GM12878 (cell line): ENCODE results near the gene UBAC2. TPM values are rescaled to one million over a fixed set of nuclear protein-coding genes. Genes with fewer than 3 reads are reported as not detected.

Experiments used
- ATAC-seq: fragments of 200-7000 bp; cut with Tn5 transposase; 3 replicates; pipeline ENCODE4 v1.9.1; 2020; ENCODE audit warnings: mild to moderate bottlenecking, moderate library complexity
- BruUV-seq: library from RNA; stranded (reverse); fragments of 400-500 nt; replicated peaks from 2 replicates; lab custom pipeline; 2021; lab: Mats Ljungman, UMichigan
- CTCF ChIA-PET: fragments of 300-600 bp; sonication (Branson Sonifier 250); formaldehyde crosslinking; extraction: SDS; loops from one replicate; lab custom pipeline; 2021; ENCODE audit warnings: inconsistent platforms; lab: Yijun Ruan, JAX
- POLR2A ChIA-PET: fragments of 350-600 bp; formaldehyde crosslinking; extraction: SDS; loops from one replicate; lab custom pipeline; 2021; ENCODE audit warnings: inconsistent platforms; lab: Charles Lee
- RAD21 ChIA-PET: fragments of 300-600 bp; sonication (Branson Sonifier 250); formaldehyde crosslinking; loops from one replicate; lab custom pipeline; 2023; ENCODE audit warnings: antibody characterized with exemption; ENCODE audit not compliant: unreplicated experiment; lab: Charles Lee
- SMC1A ChIA-PET: fragments of 300-600 bp; sonication (Branson Sonifier 250); formaldehyde crosslinking; loops from one replicate; lab custom pipeline; 2023; ENCODE audit not compliant: unreplicated experiment, uncharacterized antibody; lab: Charles Lee
- DNase-seq: peaks from one replicate; pipeline ENCODE4 v3.0.0-alpha.2; 2011; ENCODE audit warnings: low read depth, low spot score
- FAIRE-seq: peaks from 3 replicates; lab custom pipeline; 2011; peaks lifted over from hg19 to GRCh38; lab: Jason Lieb, UNC
- H2AFZ ChIP-seq: 2 replicates; pipeline ENCODE4 v1.6.0; 2011; ENCODE audit warnings: low read depth, low read length, control low read depth; ENCODE audit not compliant: control insufficient read depth
- H3K27ac ChIP-seq: 2 replicates; pipeline ENCODE4 v1.5.1; 2011; ENCODE audit warnings: control low read depth; ENCODE audit not compliant: control insufficient read depth, insufficient read depth
- H3K27me3 ChIP-seq, 2 experiments: replicated peaks in 1 of 2; 2 replicates each; pipeline versions ENCODE4 v1.6.0 to v1.6.1; 2011; ENCODE audit warnings: low read length in 1 of 2; ENCODE audit not compliant: control insufficient read depth in 2 of 2, insufficient read depth in 2 of 2
- H3K36me3 ChIP-seq, 2 experiments: 2 replicates each; pipeline ENCODE4 v1.5.1; 2011; ENCODE audit warnings: low read length in 1 of 2; ENCODE audit not compliant: control insufficient read depth in 2 of 2, insufficient read depth in 2 of 2
- H3K4me1 ChIP-seq: 2 replicates; pipeline ENCODE4 v1.6.1; 2011; ENCODE audit warnings: mild to moderate bottlenecking, low read length, moderate library complexity, mixed read lengths; ENCODE audit not compliant: control insufficient read depth, insufficient read depth
- H3K4me2 ChIP-seq: 2 replicates; pipeline ENCODE4 v1.6.0; 2011; ENCODE audit warnings: control low read depth; ENCODE audit not compliant: control insufficient read depth, insufficient read depth
- H3K4me3 ChIP-seq: fragments of 200-600 bp; sonication (generic); 2 replicates; pipeline ENCODE4 v1.5.1; 2016
- H3K79me2 ChIP-seq: 2 replicates; pipeline ENCODE4 v1.6.0; 2011; ENCODE audit warnings: low read length; ENCODE audit not compliant: control insufficient read depth, insufficient read depth
- H3K9ac ChIP-seq: 2 replicates; pipeline ENCODE4 v1.8.0; 2011; ENCODE audit warnings: low read length, control low read depth, mixed read lengths; ENCODE audit not compliant: control insufficient read depth, insufficient read depth
- H3K9me3 ChIP-seq: replicated peaks from 3 replicates; pipeline ENCODE4 v1.5.1; 2011; ENCODE audit warnings: mild to moderate bottlenecking, low read length; ENCODE audit not compliant: control insufficient read depth, insufficient read depth
- H4K20me1 ChIP-seq: 2 replicates; pipeline ENCODE4 v1.6.0; 2011; ENCODE audit not compliant: control insufficient read depth, insufficient read depth
- ATF3 ChIP-seq: IDR thresholded peaks from 2 replicates; pipeline ENCODE4 v1.6.1; 2011; ENCODE audit warnings: low read depth, mild to moderate bottlenecking, low read length, moderate library complexity, borderline replicate concordance; ENCODE audit errors: extremely low read depth
- CEBPZ ChIP-seq: fragments of 150-350 bp; IDR thresholded peaks from 2 replicates; pipeline ENCODE4 v1.6.1; 2016; ENCODE audit warnings: low read depth, low read length
- E4F1 ChIP-seq: fragments of 450-650 bp; IDR thresholded peaks from 2 replicates; pipeline ENCODE4 v1.6.1; 2018; ENCODE audit warnings: borderline replicate concordance, mild to moderate bottlenecking; ENCODE audit not compliant: partially characterized antibody
- HDAC6 ChIP-seq: fragments of 200-600 bp; sonication (generic); IDR thresholded peaks from one replicate; pipeline ENCODE4 v1.8.0; 2017; ENCODE audit warnings: antibody characterized with exemption; ENCODE audit not compliant: unreplicated experiment
- JUNB ChIP-seq: IDR thresholded peaks from 2 replicates; pipeline ENCODE4 v1.6.1; 2016; ENCODE audit warnings: antibody characterized with exemption, mild to moderate bottlenecking
- MYB ChIP-seq: fragments of 150-350 bp; IDR thresholded peaks from 2 replicates; pipeline ENCODE4 v1.6.1; 2014; ENCODE audit warnings: mild to moderate bottlenecking, low read depth, low read length, borderline replicate concordance
- PAX8 ChIP-seq: fragments of 450-650 bp; IDR thresholded peaks from 2 replicates; pipeline ENCODE4 v1.6.1; 2017; ENCODE audit warnings: mild to moderate bottlenecking, moderate library complexity
- RAD21 ChIP-seq: IDR thresholded peaks from 2 replicates; pipeline ENCODE4 v1.6.1; 2011; ENCODE audit warnings: mild to moderate bottlenecking, low read depth, low read length, moderate library complexity; ENCODE audit not compliant: insufficient read depth
- REST ChIP-seq: IDR thresholded peaks from 2 replicates; pipeline ENCODE4 v1.6.1; 2012; ENCODE audit warnings: mild to moderate bottlenecking, low read depth, low read length
- SPI1 ChIP-seq: IDR thresholded peaks from 2 replicates; pipeline ENCODE4 v1.6.1; 2011; ENCODE audit warnings: low read depth, mild to moderate bottlenecking, low read length, moderate library complexity, borderline replicate concordance; ENCODE audit not compliant: insufficient read depth
- ZNF207 ChIP-seq: fragments of 450-650 bp; IDR thresholded peaks from 2 replicates; pipeline ENCODE4 v1.6.1; 2014; ENCODE audit warnings: antibody characterized with exemption, mild to moderate bottlenecking, borderline replicate concordance
- ZNF622 ChIP-seq: fragments of 450-650 bp; IDR thresholded peaks from 2 replicates; pipeline ENCODE4 v1.6.1; 2017; ENCODE audit warnings: mild to moderate bottlenecking, inconsistent platforms
- ZZZ3 ChIP-seq: IDR thresholded peaks from 2 replicates; pipeline ENCODE4 v1.6.1; 2011; ENCODE audit warnings: low read depth; ENCODE audit not compliant: control insufficient read depth, insufficient read length
- WGBS: methylation state at CpG from one replicate; pipeline ENCODE4 v1.1.6; 2016; ENCODE audit warnings: low lambda C conversion rate; ENCODE audit not compliant: insufficient replicate concordance, insufficient coverage; ENCODE audit errors: missing lambda C conversion rate; 5-methylcytosine and 5-hydroxymethylcytosine counted together
- in situ Hi-C: fragments of 300-500 bp; cut with MboI; formaldehyde crosslinking; loops from 9 replicates; pipeline ENCODE4 v1.14.3; 2018; ENCODE audit warnings: mixed read lengths
- intact Hi-C: fragments of 100-400 bp; cut with micrococcal nuclease; formaldehyde crosslinking; loops from one replicate; pipeline ENCODE4 v1.14.2; 2022; ENCODE audit not compliant: unreplicated experiment
- polyA plus RNA-seq, 11 experiments: library from polyadenylated mRNA; depleted of rRNA in 4 of 11; unstranded in 6 of 11; stranded (reverse) in 5 of 11; fragments of >200 nt; fragmentation: Nextera tagmentation in 4 of 11; fragmentation: Illumina TruSeq in 1 of 11; extraction: Ambion mirVana in 4 of 11; extraction: Trizol in 1 of 11; gene quantifications; 1 replicate in 1 of 11; 2 replicates in 10 of 11; pipeline versions ENCODE4 v1.2.1 to v1.2.3, GENCODE V29; 2011 to 2016; ENCODE audit warnings: inconsistent platforms in 2 of 11, missing spikeins in 2 of 11, low read depth in 1 of 11
- total RNA-seq, 4 experiments: library from RNA; depleted of rRNA in 3 of 4; stranded (reverse); fragments of >200 nt in 3 of 4; fragmentation: Illumina TruSeq in 1 of 4; extraction: Trizol in 1 of 4; gene quantifications; 2 replicates each; pipeline versions ENCODE4 v1.2.1 to v1.2.3, GENCODE V29; 2013 to 2021

UBAC2 gene
- total and polyA plus RNA-seq, 10 of the 15 experiments (the other 5 are each of a cell fraction or from before 2014, with no cell fraction given), result 3.0 to 54.6 (median 17.4) TPM

GRCh38 chr13:99384468-99384867 lies 183.8 kb downstream of the UBAC2 start:
- no peak overlapping the region for H3K4me3 ChIP-seq
- ATAC-seq, result no peak
- ChIA-PET RAD21 (interaction anchor here (0.6 to 11.9 kb wide), 4 partner anchors 11 to 117 kb away, joined by 3 to 182 read pairs (median 38); no protein-coding TSS in a partner anchor), SMC1A (interaction anchor here (4.5 to 13.7 kb wide), 4 partner anchors 8 to 116 kb away, joined by 39 to 306 read pairs (median 206); no protein-coding TSS in a partner anchor)
- no peaks in the 10 kb centered on the region for H4K20me1 ChIP-seq
- in situ Hi-C loops, result no loop called here
- H3K4me1 ChIP-seq, result peaks cover 52% of the 10 kb centered on the region
- H3K79me2 ChIP-seq, result peaks cover 3% of the 10 kb centered on the region; the same call in 1 of the 2 replicates
- no TSS peak for BruUV-seq
- no peak for FAIRE-seq
- no peak overlapping the region for H3K9ac ChIP-seq
- DNase-seq, result no peak
- WGBS, result 93% methylated on average over 13 of the region's 13 CpGs
- intact Hi-C loops, result no loop called here
- no peak overlapping the region for H3K27ac ChIP-seq
- H3K9me3 ChIP-seq, result no peaks in the 10 kb centered on the region
- no peak for TF ChIP-seq SPI1
- no peak for TF ChIP-seq PAX8
- no peak for TF ChIP-seq ATF3
- no peak for TF ChIP-seq CEBPZ
- no peak for TF ChIP-seq ZNF207
- no peak for TF ChIP-seq ZNF622
- TF ChIP-seq MYB, result no peak
- TF ChIP-seq JUNB, result no peak
- TF ChIP-seq REST, result no peak
- no peak for TF ChIP-seq E4F1
- no peak for TF ChIP-seq HDAC6
- no peak for TF ChIP-seq RAD21
- TF ChIP-seq ZZZ3, result no peak
- TF ChIP-seq, all 136 proteins: peak for 0
- ChIA-PET POLR2A (interaction anchor here (0.9 to 1.1 kb wide), 2 partner anchors 51 to 113 kb away, joined by 3 read pairs; no protein-coding TSS in a partner anchor), CTCF (interaction anchor here (0.7 to 22.3 kb wide), 4 partner anchors 40 to 1403 kb away, joined by 3 to 577 read pairs (median 228); no protein-coding TSS in a partner anchor)
- no peak overlapping the region for H2AFZ ChIP-seq
- no peaks in the 10 kb centered on the region for H3K27me3 ChIP-seq
- H3K36me3 ChIP-seq, result 0 out of 4 replicates have a peak, but pooled peaks cover 0 to 3% of the 10 kb centered on the region in 2 experiments
- H3K4me2 ChIP-seq, result no peak overlapping the region
